ENCODE data around the gene RALBP1. TPM values are rescaled to one million over a fixed set of nuclear protein-coding genes. Genes with fewer than 3 reads are reported as not detected.

Gene RALBP1
- total and polyA plus RNA-seq, 7 donors: 42.3 to 89.7 (median 68.1) TPM

DNA sequence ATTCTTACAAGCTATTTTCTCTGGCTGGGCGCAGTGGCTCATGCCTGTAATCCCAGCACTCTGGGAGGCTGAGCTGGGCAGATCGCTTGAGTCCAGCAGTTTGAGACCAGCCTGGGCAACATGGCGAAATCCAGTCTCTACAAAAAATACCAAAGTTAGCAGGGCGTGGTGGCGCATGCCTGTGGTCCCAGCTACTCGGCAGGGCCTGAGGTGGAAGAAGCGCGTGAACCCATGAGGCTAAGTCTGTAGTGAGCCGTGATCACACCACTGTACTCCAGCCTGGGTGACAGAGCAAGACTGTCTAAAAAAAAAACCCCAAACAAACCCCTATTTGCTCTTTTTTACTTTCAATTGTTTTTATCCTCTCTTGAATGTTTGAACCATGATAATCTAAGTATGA is 102.0 kb downstream of the RALBP1 start:
- H3K27ac ChIP-seq: no peak overlapping the region
- H3K4me3 ChIP-seq: no peak overlapping the region
- intact Hi-C loops (cut with DNase I): loop anchor here (10.0 kb wide), 2 partner anchors 97 to 337 kb away; partner anchors contain the start of gene VAPA
- DNase-seq: no peak
- TF ChIP-seq, protein P1, sequence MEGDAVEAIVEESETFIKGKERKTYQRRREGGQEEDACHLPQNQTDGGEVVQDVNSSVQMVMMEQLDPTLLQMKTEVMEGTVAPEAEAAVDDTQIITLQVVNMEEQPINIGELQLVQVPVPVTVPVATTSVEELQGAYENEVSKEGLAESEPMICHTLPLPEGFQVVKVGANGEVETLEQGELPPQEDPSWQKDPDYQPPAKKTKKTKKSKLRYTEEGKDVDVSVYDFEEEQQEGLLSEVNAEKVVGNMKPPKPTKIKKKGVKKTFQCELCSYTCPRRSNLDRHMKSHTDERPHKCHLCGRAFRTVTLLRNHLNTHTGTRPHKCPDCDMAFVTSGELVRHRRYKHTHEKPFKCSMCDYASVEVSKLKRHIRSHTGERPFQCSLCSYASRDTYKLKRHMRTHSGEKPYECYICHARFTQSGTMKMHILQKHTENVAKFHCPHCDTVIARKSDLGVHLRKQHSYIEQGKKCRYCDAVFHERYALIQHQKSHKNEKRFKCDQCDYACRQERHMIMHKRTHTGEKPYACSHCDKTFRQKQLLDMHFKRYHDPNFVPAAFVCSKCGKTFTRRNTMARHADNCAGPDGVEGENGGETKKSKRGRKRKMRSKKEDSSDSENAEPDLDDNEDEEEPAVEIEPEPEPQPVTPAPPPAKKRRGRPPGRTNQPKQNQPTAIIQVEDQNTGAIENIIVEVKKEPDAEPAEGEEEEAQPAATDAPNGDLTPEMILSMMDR (IDR thresholded peaks at IDR 0.05): no peak
- TF ChIP-seq POLR2A (IDR thresholded peaks at IDR 0.05) (no peak), POLR2AphosphoS5 (IDR thresholded peaks at IDR 0.05) (no peak), EP300 (IDR thresholded peaks at IDR 0.05) (no peak)
- 94 to 97% methylated on average over 9 of the region's 9 CpGs for WGBS, 2 donors
- H3K36me3 ChIP-seq: peaks cover 0 to 51% (median 12%) of the 10 kb centered on the region in 4 donors
- H3K27me3 ChIP-seq: no peaks in the 10 kb centered on the region
- peaks cover 0 to 18% (median 10%) of the 10 kb centered on the region in 4 donors for H3K4me1 ChIP-seq
- H3K9me3 ChIP-seq: no peaks in the 10 kb centered on the region

DNA sequence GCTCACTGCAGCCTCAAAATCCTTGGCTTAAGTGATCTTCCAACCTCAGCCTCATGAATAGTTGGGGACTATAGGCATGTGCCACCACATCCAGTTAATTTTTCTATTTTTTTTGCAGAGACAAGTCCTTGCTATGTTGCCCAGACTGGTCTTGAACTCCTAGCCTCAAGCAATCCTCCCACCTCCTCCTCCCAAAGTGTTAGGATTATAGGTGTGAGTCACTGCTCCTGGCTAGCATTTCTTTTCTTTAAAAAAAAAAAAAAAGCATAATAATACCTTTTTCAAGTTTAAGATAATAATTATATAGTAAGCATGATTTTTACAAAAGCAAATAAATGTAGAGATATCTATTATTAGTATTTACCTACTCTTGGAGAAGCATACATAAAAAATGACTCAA is 103.0 kb downstream of the RALBP1 start:
- peaks cover 0 to 18% (median 10%) of the 10 kb centered on the region in 4 donors for H3K4me1 ChIP-seq
- H3K4me3 ChIP-seq: no peak overlapping the region
- no peaks in the 10 kb centered on the region for H3K9me3 ChIP-seq
- no peak for DNase-seq
- H3K27me3 ChIP-seq: no peaks in the 10 kb centered on the region
- H3K27ac ChIP-seq: no peak overlapping the region
- H3K36me3 ChIP-seq: peaks cover 0 to 57% (median 13%) of the 10 kb centered on the region in 4 donors
- intact Hi-C loops (cut with DNase I): loop anchor here (10.0 kb wide), 2 partner anchors 96 to 336 kb away; partner anchors contain the start of gene VAPA
- TF ChIP-seq, protein P1 (IDR thresholded peaks at IDR 0.05): no peak

DNA sequence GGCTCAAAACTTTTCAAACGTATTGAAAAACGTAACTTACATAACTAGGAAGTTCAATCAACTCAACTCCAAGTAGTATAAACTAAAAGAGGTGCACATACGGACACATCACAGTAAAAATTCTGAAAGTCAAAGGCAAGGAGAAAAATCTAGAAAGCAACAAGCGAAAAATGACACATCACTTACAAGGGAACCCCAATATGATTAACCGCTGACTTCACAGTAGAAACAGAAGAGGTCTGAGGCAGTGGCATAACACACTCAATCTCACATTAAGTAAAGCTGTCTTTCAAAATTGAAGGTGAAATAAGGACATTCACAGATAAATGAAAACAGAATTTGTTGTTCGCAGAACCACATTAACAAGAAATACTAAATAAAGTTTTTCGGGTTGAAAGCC is 106.4 kb downstream of the RALBP1 start:
- WGBS, 2 donors: 96 to 98% methylated on average over 7 of the region's 7 CpGs
- no peak overlapping the region for H3K4me3 ChIP-seq
- no peaks in the 10 kb centered on the region for H3K9me3 ChIP-seq
- H3K4me1 ChIP-seq: no peaks in the 10 kb centered on the region
- TF ChIP-seq, protein P1 (IDR thresholded peaks at IDR 0.05): no peak
- TF ChIP-seq EP300 (IDR thresholded peaks at IDR 0.05) (no peak), POLR2AphosphoS5 (IDR thresholded peaks at IDR 0.05) (no peak), POLR2A (IDR thresholded peaks at IDR 0.05) (no peak)
- no peaks in the 10 kb centered on the region for H3K27me3 ChIP-seq
- peaks cover 0 to 74% (median 13%) of the 10 kb centered on the region in 4 donors for H3K36me3 ChIP-seq
- DNase-seq: no peak
- H3K27ac ChIP-seq: no peak overlapping the region
- intact Hi-C loops (cut with DNase I): no loop called here

DNA sequence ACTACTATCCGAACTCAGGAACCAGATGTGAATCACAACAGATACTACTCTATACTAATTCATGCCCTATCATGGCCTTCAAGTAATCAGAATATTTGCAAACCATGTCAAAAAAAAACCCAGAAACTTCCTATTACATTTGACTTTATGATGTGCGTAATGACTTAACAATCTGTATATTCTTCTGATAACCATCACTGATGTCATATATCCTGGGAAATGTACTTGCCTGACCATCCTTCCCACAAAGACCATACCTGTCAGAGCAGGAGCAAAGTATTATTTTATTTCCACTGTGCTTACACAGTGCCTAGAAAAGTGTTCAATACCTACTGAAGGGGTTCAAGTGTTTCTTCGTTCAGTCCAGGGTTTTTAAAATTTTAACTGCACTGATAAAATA is 111.5 kb downstream of the RALBP1 start:
- Histone ChIP-seq H3K27me3 (no peaks in the 10 kb centered on the region), H3K36me3 (peaks cover 0 to 74% (median 15%) of the 10 kb centered on the region in 4 donors), H3K27ac (no peak overlapping the region), H3K4me3 (no peak overlapping the region), H3K4me1 (no peaks in the 10 kb centered on the region), H3K9me3 (no peaks in the 10 kb centered on the region)
- 75 to 87% methylated on average over 3 of the region's 3 CpGs for WGBS, 2 donors
- DNase-seq: no peak
- intact Hi-C loops (cut with DNase I): no loop called here
- TF ChIP-seq POLR2A (IDR thresholded peaks at IDR 0.05) (no peak), EP300 (IDR thresholded peaks at IDR 0.05) (no peak), POLR2AphosphoS5 (IDR thresholded peaks at IDR 0.05) (no peak)

Small RNA genes within 50 kb of the gene (small RNA-seq; reads per million reads assigned to genes)
- 0 reads per million in 3 donors for gene RNU2-27P

Other genes starting within 250 kb of the RALBP1 start
- 10 to 100 TPM; 69.2 to 88.3 (median 79.1) TPM for gene TWSG1, start 140.7 kb upstream of the RALBP1 start, total RNA-seq
- gene TWSG1, start 140.7 kb upstream of the RALBP1 start, polyA plus RNA-seq: 1 to 10 TPM; 3.6 to 9.1 (median 4.6) TPM
- gene PPP4R1, start 139.0 kb downstream of the RALBP1 start, total RNA-seq: 100 to 1,000 TPM; 126 to 163 (median 153) TPM
- 10 to 100 TPM; 29.4 to 33.6 (median 33.3) TPM for gene PPP4R1, start 139.0 kb downstream of the RALBP1 start, polyA plus RNA-seq
- gene RAB31, start 232.8 kb downstream of the RALBP1 start, total RNA-seq: 10 to 100 TPM; 52.0 to 74.6 (median 65.9) TPM
- gene RAB31, start 232.8 kb downstream of the RALBP1 start, polyA plus RNA-seq: 10 to 100 TPM; 16.2 to 22.2 (median 21.8) TPM